ENCODE measurements around the gene GSG1L. TPM values are rescaled to one million over a fixed set of nuclear protein-coding genes. Genes with fewer than 3 reads are reported as not detected.
"Not testable (repeated sequence)": the region's sequence is repeated elsewhere in the genome, so short reads cannot be mapped to it uniquely, and the experiment has no call there.

The GSG1L gene
- total and polyA plus RNA-seq, 4 donors: 0.14 to 1.3 (median 0.24) TPM

GRCh38 chr16:27890006-27890405 lies 173.5 kb downstream of the GSG1L start:
- H3K4me1 ChIP-seq (ENCODE audit: control insufficient read depth in 5 of 5, insufficient read depth in 5 of 5, low read length in 5 of 5): no peaks in the 10 kb centered on the region
- WGBS, 2 donors: 73 to 94% methylated on average over 6 of the region's 6 CpGs
- TF ChIP-seq CTCF (IDR thresholded peaks at IDR 0.05; ENCODE audit: control extremely low read depth, extremely low read depth): no peak
- H3K36me3 ChIP-seq (ENCODE audit: control insufficient read depth in 4 of 4, insufficient read depth in 4 of 4, low read length in 4 of 4): no peaks in the 10 kb centered on the region
- peaks cover 0 to 12% (median 8%) of the 10 kb centered on the region in 3 donors for H3K27me3 ChIP-seq (ENCODE audit: control insufficient read depth in 3 of 3, insufficient read depth in 3 of 3, low read length in 2 of 3)
- no peak overlapping the region for H3K4me3 ChIP-seq
- H3K9me3 ChIP-seq (ENCODE audit: control insufficient read depth in 4 of 4, insufficient read depth in 3 of 4, low read length in 3 of 4): no peaks in the 10 kb centered on the region
- no peak for ATAC-seq (ENCODE audit: insufficient read depth, low FRiP score)
- no peak overlapping the region for H3K9ac ChIP-seq (ENCODE audit: insufficient read depth in 1 of 2, low read length in 2 of 2)
- H3K27ac ChIP-seq (ENCODE audit: low read depth in 1 of 2, low read length in 1 of 2): no peak overlapping the region
- no peak for DNase-seq

DNA sequence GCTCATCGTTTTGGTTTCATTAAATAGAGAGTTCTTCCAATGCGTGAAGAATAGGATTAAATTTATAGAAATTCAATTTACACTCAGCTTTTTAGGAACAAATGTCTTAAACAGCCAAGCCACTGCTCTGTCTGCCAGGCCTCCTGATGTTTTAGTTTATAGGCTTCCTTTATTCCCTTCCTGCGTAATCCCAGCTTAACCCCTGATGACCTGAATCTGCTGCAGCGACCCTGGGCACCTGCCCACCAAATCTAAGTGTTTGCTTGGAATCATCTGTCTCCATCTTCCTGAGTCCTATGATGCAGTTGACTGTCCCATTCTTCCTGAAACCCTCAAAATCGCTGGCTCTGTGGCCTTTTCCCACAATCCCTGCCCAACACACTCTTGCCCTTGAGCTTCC lies 179.9 kb downstream of the GSG1L start:
- no peaks in the 10 kb centered on the region for H3K4me1 ChIP-seq (ENCODE audit: control insufficient read depth in 5 of 5, insufficient read depth in 5 of 5, low read length in 5 of 5)
- no peaks in the 10 kb centered on the region for H3K36me3 ChIP-seq (ENCODE audit: control insufficient read depth in 4 of 4, insufficient read depth in 4 of 4, low read length in 4 of 4)
- H3K27me3 ChIP-seq (ENCODE audit: control insufficient read depth in 3 of 3, insufficient read depth in 3 of 3, low read length in 2 of 3): no peaks in the 10 kb centered on the region
- H3K27ac ChIP-seq (ENCODE audit: low read depth in 1 of 2, low read length in 1 of 2): no peak overlapping the region
- WGBS, 2 donors: 70 to 71% methylated on average over 5 of the region's 5 CpGs
- H3K9ac ChIP-seq (ENCODE audit: insufficient read depth in 1 of 2, low read length in 2 of 2): no peak overlapping the region
- H3K4me3 ChIP-seq: no peak overlapping the region
- peaks cover 0 to 3% (median 0%) of the 10 kb centered on the region in 4 donors for H3K9me3 ChIP-seq (ENCODE audit: control insufficient read depth in 4 of 4, insufficient read depth in 3 of 4, low read length in 3 of 4)
- DNase-seq (no peak), ATAC-seq (ENCODE audit: insufficient read depth, low FRiP score) (no peak)
- TF ChIP-seq CTCF (IDR thresholded peaks at IDR 0.05; ENCODE audit: control extremely low read depth, extremely low read depth): no peak

- Histone ChIP-seq H3K27me3 (ENCODE audit: control insufficient read depth in 3 of 3, insufficient read depth in 3 of 3, low read length in 2 of 3) (no peaks in the 10 kb centered on the region), H3K9me3 (ENCODE audit: control insufficient read depth in 4 of 4, insufficient read depth in 3 of 4, low read length in 3 of 4) (peaks cover 0 to 10% (median under 1%) of the 10 kb centered on the region in 4 donors), H3K36me3 (ENCODE audit: control insufficient read depth in 4 of 4, insufficient read depth in 4 of 4, low read length in 4 of 4) (no peaks in the 10 kb centered on the region), H3K4me1 (ENCODE audit: control insufficient read depth in 5 of 5, insufficient read depth in 5 of 5, low read length in 5 of 5) (no peaks in the 10 kb centered on the region), H3K4me3 (no peak overlapping the region), H3K9ac (ENCODE audit: insufficient read depth in 1 of 2, low read length in 2 of 2) (no peak overlapping the region), H3K27ac (ENCODE audit: low read depth in 1 of 2, low read length in 1 of 2) (no peak overlapping the region)
- ATAC-seq (ENCODE audit: insufficient read depth, low FRiP score) (no peak), DNase-seq (no peak)
- 53 to 61% methylated on average over 2 of the region's 2 CpGs for WGBS, 2 donors
- no peak for TF ChIP-seq CTCF (IDR thresholded peaks at IDR 0.05; ENCODE audit: control extremely low read depth, extremely low read depth)
These were observed 183.2 kb downstream of the GSG1L start for GRCh38 chr16:27880287-27880686.

DNA sequence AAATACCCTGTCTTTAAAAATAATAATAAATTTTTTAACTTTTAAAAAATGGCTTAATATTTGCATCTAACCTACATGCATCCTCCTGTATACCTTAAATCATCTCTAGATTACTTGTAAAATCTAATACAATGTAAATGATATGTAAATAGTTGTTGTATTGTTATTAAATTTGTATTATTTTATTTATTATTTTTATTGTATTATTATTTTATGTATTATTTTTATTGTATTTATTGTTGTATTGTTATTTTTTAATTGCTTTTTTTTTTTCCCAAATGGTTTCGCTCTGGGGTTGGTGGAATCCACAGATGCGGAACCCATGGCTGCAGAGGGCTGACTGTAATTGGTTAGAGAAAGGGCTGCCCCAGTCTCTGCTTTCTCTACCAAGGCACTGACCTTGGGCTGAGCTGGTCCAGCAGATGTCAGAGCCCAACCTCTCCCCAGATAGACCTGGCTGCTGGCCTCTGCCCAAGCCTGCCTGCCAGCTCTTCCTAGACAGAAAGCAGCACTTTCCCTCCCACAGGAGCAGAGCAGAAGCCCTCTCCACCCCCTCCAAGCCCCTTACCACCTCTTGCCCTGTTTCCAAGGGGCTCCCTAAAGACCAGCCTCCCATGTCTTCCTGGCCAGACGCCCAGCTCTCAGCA lies 183.8 kb downstream of the GSG1L start:
- Histone ChIP-seq H3K27me3 (ENCODE audit: control insufficient read depth in 3 of 3, insufficient read depth in 3 of 3, low read length in 2 of 3) (no peaks in the 10 kb centered on the region), H3K36me3 (ENCODE audit: control insufficient read depth in 4 of 4, insufficient read depth in 4 of 4, low read length in 4 of 4) (no peaks in the 10 kb centered on the region), H3K27ac (ENCODE audit: low read depth in 1 of 2, low read length in 1 of 2) (no peak overlapping the region), H3K4me1 (ENCODE audit: control insufficient read depth in 5 of 5, insufficient read depth in 5 of 5, low read length in 5 of 5) (no peaks in the 10 kb centered on the region), H3K4me3 (no peak overlapping the region), H3K9me3 (ENCODE audit: control insufficient read depth in 4 of 4, insufficient read depth in 3 of 4, low read length in 3 of 4) (peaks cover 0 to 16% (median 5%) of the 10 kb centered on the region in 4 donors), H3K9ac (ENCODE audit: insufficient read depth in 1 of 2, low read length in 2 of 2) (no peak overlapping the region)
- DNase-seq: no peak
- WGBS, 2 donors: 77 to 85% methylated on average over 3 of the region's 3 CpGs
- no peak for ATAC-seq (ENCODE audit: insufficient read depth, low FRiP score)
- no peak for TF ChIP-seq CTCF (IDR thresholded peaks at IDR 0.05; ENCODE audit: control extremely low read depth, extremely low read depth)

DNA sequence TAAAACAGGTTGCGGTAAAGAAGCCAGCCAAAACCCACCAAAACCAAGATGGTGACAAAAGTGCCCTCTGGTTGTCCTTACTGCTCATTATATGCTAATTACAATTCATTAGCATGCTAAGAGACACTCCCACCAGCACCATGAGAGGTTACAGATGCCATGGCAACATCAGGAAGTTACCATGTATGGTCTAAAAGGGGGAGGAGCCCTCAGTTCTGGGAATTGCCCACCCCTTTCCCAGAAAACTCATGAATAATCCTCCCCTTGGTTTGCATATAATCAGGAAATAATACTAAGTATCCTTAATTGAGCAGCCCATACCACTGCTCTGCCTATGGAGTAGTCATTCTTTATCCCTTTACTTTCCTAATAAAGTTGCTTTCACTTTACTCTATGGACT lies 190.9 kb downstream of the GSG1L start:
- not testable (repeated sequence) for ATAC-seq (ENCODE audit: insufficient read depth, low FRiP score); H3K4me3 ChIP-seq; H3K27me3 ChIP-seq (ENCODE audit: control insufficient read depth in 3 of 3, insufficient read depth in 3 of 3, low read length in 2 of 3); H3K9ac ChIP-seq (ENCODE audit: insufficient read depth in 1 of 2, low read length in 2 of 2); H3K4me1 ChIP-seq (ENCODE audit: control insufficient read depth in 5 of 5, insufficient read depth in 5 of 5, low read length in 5 of 5); H3K27ac ChIP-seq (ENCODE audit: low read depth in 1 of 2, low read length in 1 of 2); H3K36me3 ChIP-seq (ENCODE audit: control insufficient read depth in 4 of 4, insufficient read depth in 4 of 4, low read length in 4 of 4); DNase-seq
- H3K9me3 ChIP-seq (ENCODE audit: control insufficient read depth in 4 of 4, insufficient read depth in 3 of 4, low read length in 3 of 4): peaks cover 0 to 25% (median 9%) of the 10 kb centered on the region in 4 donors
- WGBS, 2 donors: 95 to 98% methylated on average over 1 of the region's 1 CpG
